Measurements from ENCODE around the gene IGF1R. TPM values are rescaled to one million over a fixed set of nuclear protein-coding genes. Genes with fewer than 3 reads are reported as not detected.
A peak's percentile ranks its signal among the peaks of the same experiment; 100 is the strongest.

IGF1R gene
- total and polyA plus RNA-seq, 2 of the 13 experiments (the other 11 are each of a cell fraction or from before 2014, with no cell fraction given), result 15.9 to 18.4 TPM

DNA sequence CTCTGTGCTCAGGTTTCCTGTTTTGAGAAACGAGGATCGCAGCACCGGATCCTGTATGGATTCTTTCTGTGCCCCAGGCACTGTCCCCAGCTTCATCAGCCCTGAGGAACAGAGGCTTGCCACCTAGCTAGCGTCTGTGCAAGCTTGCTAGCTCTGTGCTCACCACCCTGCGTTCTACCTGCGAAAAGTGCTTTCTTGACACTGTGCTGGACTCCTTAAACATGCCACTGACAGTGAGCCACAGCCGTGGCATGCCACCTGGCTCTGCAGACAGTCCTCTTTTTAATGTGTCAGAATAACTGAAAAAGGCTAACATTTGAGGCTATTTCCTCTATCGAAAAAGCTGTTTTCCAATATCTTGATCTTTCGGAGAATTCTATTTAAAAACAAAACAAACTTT is 357.8 kb downstream of the IGF1R start:
- no peaks in the 10 kb centered on the region for H3K9me3 ChIP-seq (ENCODE audit: low read length)
- no peak overlapping the region for H3K9ac ChIP-seq (ENCODE audit: insufficient read depth, low read depth, low read length)
- H3K27ac ChIP-seq (ENCODE audit: extremely low read length, insufficient read depth, low read length), result no peak overlapping the region
- no peak overlapping the region; the same call in 1 of the 2 replicates for H3K4me2 ChIP-seq (ENCODE audit: low read depth, low read length)
- no peaks in the 10 kb centered on the region for H3K36me3 ChIP-seq (replicated peaks in 1 of 2; ENCODE audit: control insufficient read depth in 1 of 2, insufficient read depth in 2 of 2, low read length in 2 of 2)
- no peak overlapping the region for H2AFZ ChIP-seq (ENCODE audit: low read length)
- no TSS peak for BruUV-seq (replicated peaks)
- peaks cover 18% of the 10 kb centered on the region for H3K4me1 ChIP-seq (ENCODE audit: insufficient read depth, low read length)
- ChIA-PET POLR2A (interaction anchor here (1.3 kb wide), 1 partner anchor 8 kb away, joined by 3 read pairs; no protein-coding TSS in a partner anchor), CTCF (ENCODE audit: low intra/inter-chr PET ratio, low total read pairs) (no interaction called here)
- no peak for FAIRE-seq
- in situ Hi-C loops (cut with HindIII; ENCODE audit: extremely low pct_ligation_motif_present, low pct_unique_long_range_greater_than_20kb), result no loop called here
- no peaks in the 10 kb centered on the region for H3K79me2 ChIP-seq (ENCODE audit: insufficient read depth, low read length)
- no peak overlapping the region for H3K4me3 ChIP-seq (replicated peaks in 1 of 3; ENCODE audit: insufficient read depth in 1 of 3, low read depth in 2 of 3, low read length in 3 of 3)
- peaks cover 5 to 30% of the 10 kb centered on the region in 2 experiments for H3K27me3 ChIP-seq (ENCODE audit: control insufficient read depth in 1 of 2, insufficient read depth in 2 of 2, low read length in 2 of 2)
- no peaks in the 10 kb centered on the region for H4K20me1 ChIP-seq (ENCODE audit: insufficient read depth, low read length)
- no peak for DNase-seq (ENCODE audit: low spot score)
- peak; percentile 52; the same call in 2 of the 3 replicates for ATAC-seq
- intact Hi-C loops (cut with micrococcal nuclease; ENCODE audit: unreplicated experiment), result no loop called here
- 35% methylated on average over 9 of the region's 9 CpGs for WGBS (ENCODE audit: low lambda C conversion rate)
- no peak for TF ChIP-seq ZNF383 (CRISPR knock-in tag; IDR thresholded peaks at IDR 0.05; ENCODE audit: borderline replicate concordance)
- TF ChIP-seq AGO1 (IDR thresholded peaks at IDR 0.05; ENCODE audit: low read depth, low read length, poor library complexity, severe bottlenecking), result no peak
- TF ChIP-seq KLF16 (CRISPR knock-in tag; IDR thresholded peaks at IDR 0.05), result no peak
- TF ChIP-seq HDAC6 (IDR thresholded peaks at IDR 0.05; ENCODE audit: low read depth, low read length), result no peak
- no peak for TF ChIP-seq PAX8 (CRISPR knock-in tag; IDR thresholded peaks at IDR 0.05; ENCODE audit: borderline replicate concordance)
- no peak for TF ChIP-seq JARID2 (CRISPR knock-in tag; IDR thresholded peaks at IDR 0.05; ENCODE audit: insufficient replicate concordance)
- no peak for TF ChIP-seq RXRB (CRISPR knock-in tag; IDR thresholded peaks at IDR 0.05; ENCODE audit: borderline replicate concordance)
- TF ChIP-seq, protein P1, sequence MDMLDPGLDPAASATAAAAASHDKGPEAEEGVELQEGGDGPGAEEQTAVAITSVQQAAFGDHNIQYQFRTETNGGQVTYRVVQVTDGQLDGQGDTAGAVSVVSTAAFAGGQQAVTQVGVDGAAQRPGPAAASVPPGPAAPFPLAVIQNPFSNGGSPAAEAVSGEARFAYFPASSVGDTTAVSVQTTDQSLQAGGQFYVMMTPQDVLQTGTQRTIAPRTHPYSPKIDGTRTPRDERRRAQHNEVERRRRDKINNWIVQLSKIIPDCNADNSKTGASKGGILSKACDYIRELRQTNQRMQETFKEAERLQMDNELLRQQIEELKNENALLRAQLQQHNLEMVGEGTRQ (IDR thresholded peaks at IDR 0.05; ENCODE audit: low read depth, low read length), result no peak
- TF ChIP-seq, protein P1 (CRISPR knock-in tag; IDR thresholded peaks at IDR 0.05; ENCODE audit: borderline replicate concordance), result no peak
- no peak for TF ChIP-seq ONECUT2 (CRISPR knock-in tag; IDR thresholded peaks at IDR 0.05)
- no peak for TF ChIP-seq ZNF34 (CRISPR knock-in tag; IDR thresholded peaks at IDR 0.05; ENCODE audit: borderline replicate concordance)
- no peak for TF ChIP-seq ZFP36L1 (CRISPR knock-in tag; IDR thresholded peaks at IDR 0.05)
- TF ChIP-seq, protein P2, sequence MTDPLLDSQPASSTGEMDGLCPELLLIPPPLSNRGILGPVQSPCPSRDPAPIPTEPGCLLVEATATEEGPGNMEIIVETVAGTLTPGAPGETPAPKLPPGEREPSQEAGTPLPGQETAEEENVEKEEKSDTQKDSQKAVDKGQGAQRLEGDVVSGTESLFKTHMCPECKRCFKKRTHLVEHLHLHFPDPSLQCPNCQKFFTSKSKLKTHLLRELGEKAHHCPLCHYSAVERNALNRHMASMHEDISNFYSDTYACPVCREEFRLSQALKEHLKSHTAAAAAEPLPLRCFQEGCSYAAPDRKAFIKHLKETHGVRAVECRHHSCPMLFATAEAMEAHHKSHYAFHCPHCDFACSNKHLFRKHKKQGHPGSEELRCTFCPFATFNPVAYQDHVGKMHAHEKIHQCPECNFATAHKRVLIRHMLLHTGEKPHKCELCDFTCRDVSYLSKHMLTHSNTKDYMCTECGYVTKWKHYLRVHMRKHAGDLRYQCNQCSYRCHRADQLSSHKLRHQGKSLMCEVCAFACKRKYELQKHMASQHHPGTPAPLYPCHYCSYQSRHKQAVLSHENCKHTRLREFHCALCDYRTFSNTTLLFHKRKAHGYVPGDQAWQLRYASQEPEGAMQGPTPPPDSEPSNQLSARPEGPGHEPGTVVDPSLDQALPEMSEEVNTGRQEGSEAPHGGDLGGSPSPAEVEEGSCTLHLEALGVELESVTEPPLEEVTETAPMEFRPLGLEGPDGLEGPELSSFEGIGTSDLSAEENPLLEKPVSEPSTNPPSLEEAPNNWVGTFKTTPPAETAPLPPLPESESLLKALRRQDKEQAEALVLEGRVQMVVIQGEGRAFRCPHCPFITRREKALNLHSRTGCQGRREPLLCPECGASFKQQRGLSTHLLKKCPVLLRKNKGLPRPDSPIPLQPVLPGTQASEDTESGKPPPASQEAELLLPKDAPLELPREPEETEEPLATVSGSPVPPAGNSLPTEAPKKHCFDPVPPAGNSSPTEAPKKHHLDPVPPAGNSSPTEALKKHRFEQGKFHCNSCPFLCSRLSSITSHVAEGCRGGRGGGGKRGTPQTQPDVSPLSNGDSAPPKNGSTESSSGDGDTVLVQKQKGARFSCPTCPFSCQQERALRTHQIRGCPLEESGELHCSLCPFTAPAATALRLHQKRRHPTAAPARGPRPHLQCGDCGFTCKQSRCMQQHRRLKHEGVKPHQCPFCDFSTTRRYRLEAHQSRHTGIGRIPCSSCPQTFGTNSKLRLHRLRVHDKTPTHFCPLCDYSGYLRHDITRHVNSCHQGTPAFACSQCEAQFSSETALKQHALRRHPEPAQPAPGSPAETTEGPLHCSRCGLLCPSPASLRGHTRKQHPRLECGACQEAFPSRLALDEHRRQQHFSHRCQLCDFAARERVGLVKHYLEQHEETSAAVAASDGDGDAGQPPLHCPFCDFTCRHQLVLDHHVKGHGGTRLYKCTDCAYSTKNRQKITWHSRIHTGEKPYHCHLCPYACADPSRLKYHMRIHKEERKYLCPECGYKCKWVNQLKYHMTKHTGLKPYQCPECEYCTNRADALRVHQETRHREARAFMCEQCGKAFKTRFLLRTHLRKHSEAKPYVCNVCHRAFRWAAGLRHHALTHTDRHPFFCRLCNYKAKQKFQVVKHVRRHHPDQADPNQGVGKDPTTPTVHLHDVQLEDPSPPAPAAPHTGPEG (CRISPR knock-in tag; IDR thresholded peaks at IDR 0.05), result no peak
- TF ChIP-seq ZNF136 (CRISPR knock-in tag; IDR thresholded peaks at IDR 0.05; ENCODE audit: low read depth), result no peak
- TF ChIP-seq TAF1 (CRISPR knock-in tag; IDR thresholded peaks at IDR 0.05), result no peak
- TF ChIP-seq NCOA1 (CRISPR knock-in tag; IDR thresholded peaks at IDR 0.05), result no peak
- no peak for TF ChIP-seq ZKSCAN5 (CRISPR knock-in tag; IDR thresholded peaks at IDR 0.05)
- TF ChIP-seq XBP1 (CRISPR knock-in tag; IDR thresholded peaks at IDR 0.05), result no peak
- no peak for TF ChIP-seq PTBP1 (IDR thresholded peaks at IDR 0.05; ENCODE audit: low read depth, low read length, poor library complexity, severe bottlenecking)
